Measurements from ENCODE around the gene AKR1A1. TPM values are rescaled to one million over a fixed set of nuclear protein-coding genes. Genes with fewer than 3 reads are reported as not detected.

The AKR1A1 gene
- total and polyA plus RNA-seq, 2 donors (not counting 3 experiments of a cell fraction or from before 2014, with no cell fraction given): 172 to 227 TPM

- Histone ChIP-seq H3K36me3 (ENCODE audit: control insufficient read depth in 2 of 2, extremely low read depth in 1 of 2, insufficient read depth in 2 of 2, low read length in 2 of 2) (no peaks in the 10 kb centered on the region), H3K27me3 (ENCODE audit: control insufficient read depth in 2 of 2, insufficient read depth in 2 of 2, low read length in 2 of 2) (no peaks in the 10 kb centered on the region), H2AFZ (ENCODE audit: low read depth, low read length) (peak within 1 kb of the TSS; percentile 98), H3K9me1 (replicated peaks; ENCODE audit: control insufficient read depth, extremely low read depth, insufficient read depth, low read length) (no peaks in the 10 kb centered on the region), H3K9me3 (replicated peaks; ENCODE audit: control insufficient read depth, insufficient read depth, low read length) (no peaks in the 10 kb centered on the region), H3K27ac (ENCODE audit: insufficient read depth, low read depth, low read length) (peak within 1 kb of the TSS; percentile 81), H4K20me1 (replicated peaks; ENCODE audit: control insufficient read depth, extremely low read depth, insufficient read depth, low read length) (no peaks in the 10 kb centered on the region), H3K9ac (replicated peaks; ENCODE audit: extremely low read depth, insufficient read depth, low read length) (peak within 1 kb of the TSS; percentile 99), H3K4me1 (ENCODE audit: control insufficient read depth, extremely low read depth, insufficient read depth, low read length) (peaks cover 17% of the 10 kb centered on the region), H3K4me3 (replicated peaks in 1 of 3; ENCODE audit: insufficient read depth in 1 of 3, low read depth in 1 of 3, low read length in 3 of 3) (peak within 1 kb of the TSS; percentile 62 to 81 (median 67)), H3K4me2 (ENCODE audit: insufficient read depth, low read length) (peak within 1 kb of the TSS; percentile 94), H3K79me2 (ENCODE audit: control insufficient read depth, insufficient read depth, low read length) (peaks cover 41% of the 10 kb centered on the region)
- CTCF ChIA-PET: interaction anchor here (0.7 to 3.2 kb wide), 5 partner anchors 13 to 259 kb away, joined by 3 to 18 read pairs (median 5); no protein-coding TSS in a partner anchor
- FAIRE-seq (no peak), DNase-seq (ENCODE audit: low read depth, low spot score) (peak; percentile 91)
- POLR2A ChIA-PET: interaction anchor here (0.7 to 2.1 kb wide), 12 partner anchors 9 to 103 kb away, joined by 3 to 21 read pairs (median 6); partner anchors contain the start of genes GPBP1L1 and PRDX1
- no TSS peak for BruUV-seq (replicated peaks)
- dilution Hi-C loops (cut with MboI; ENCODE audit: extremely low pct_ligation_motif_present, low sequenced_read_pairs): no loop called here
- intact Hi-C loops (cut with micrococcal nuclease): loop anchor here (1.0 to 2.0 kb wide), 7 partner anchors 24 to 297 kb away; partner anchors contain the start of genes GPBP1L1, IPP and MAST2
- TF ChIP-seq POLR2AphosphoS5 (IDR thresholded peaks at IDR 0.05; ENCODE audit: insufficient read depth, low read depth, low read length): peak; percentile 98
- no peak for TF ChIP-seq FOS (IDR thresholded peaks at IDR 0.05; ENCODE audit: borderline replicate concordance, insufficient read depth, low read length)
- TF ChIP-seq POLR2A (IDR thresholded peaks at IDR 0.05; ENCODE audit: low read depth, low read length): peak; percentile 98
- TF ChIP-seq JUN (IDR thresholded peaks at IDR 0.05; ENCODE audit: borderline replicate concordance, insufficient read depth, insufficient read length, low read depth): no peak
These were observed 33.2 kb downstream of the AKR1A1 start, which contains the start of gene NASP for GRCh38 chr1:45583666-45584350. Gene NASP, plus strand, starts transcription at chr1:45584041. Its CDS starts 106 bp downstream, at chr1:45584147.

Data from endothelial cell of umbilical vein (primary cell).